ENCODE measurements around the gene TTC28. TPM values are rescaled to one million over a fixed set of nuclear protein-coding genes. Genes with fewer than 3 reads are reported as not detected.

The TTC28 gene
- total RNA-seq, 1 donor from 2014 or later = 7.9 TPM

DNA sequence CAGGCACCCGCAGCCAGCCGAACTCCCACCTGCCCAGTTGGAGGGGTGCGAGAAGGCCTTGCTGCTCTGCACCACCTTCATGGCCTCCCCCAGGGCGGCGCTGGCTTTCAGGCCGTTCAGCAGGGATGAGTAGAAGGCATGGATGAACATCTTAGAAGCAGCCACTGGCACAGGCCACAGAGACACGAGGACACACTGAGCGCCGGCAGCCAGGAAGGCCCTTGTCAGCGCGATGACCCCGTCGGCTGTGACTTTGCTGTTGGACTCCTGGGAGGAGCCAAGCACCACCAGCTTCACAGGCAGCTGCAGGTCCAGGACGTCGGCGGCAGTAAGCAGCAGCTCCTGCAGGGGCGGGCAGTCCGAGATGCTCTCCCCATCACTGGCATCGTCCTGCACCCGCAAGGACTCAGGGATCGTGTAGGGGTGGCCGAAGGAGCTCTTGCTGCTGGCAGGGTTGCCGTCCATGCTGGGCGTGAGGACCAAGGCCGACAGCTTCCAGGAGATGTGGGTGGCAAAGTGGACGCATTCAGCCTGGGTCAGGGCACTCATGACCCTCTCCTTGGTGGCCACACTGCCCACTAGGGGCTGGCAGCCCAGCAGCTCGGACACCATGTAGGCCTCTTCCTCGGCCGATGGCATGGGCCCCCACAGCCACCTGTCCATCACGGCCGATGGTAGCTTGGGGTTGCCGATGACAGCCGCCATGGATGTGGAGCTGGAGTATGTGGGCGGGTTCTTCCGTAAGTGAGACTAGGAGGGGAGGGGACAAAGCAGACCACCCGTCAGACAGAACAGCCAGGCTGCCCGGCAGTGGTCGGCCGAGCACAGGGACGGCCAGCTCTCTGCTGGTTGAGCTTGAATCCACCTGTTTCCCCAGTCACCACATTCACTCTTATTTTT, 680.9 kb downstream of the TTC28 start:
- TF ChIP-seq, protein P1, sequence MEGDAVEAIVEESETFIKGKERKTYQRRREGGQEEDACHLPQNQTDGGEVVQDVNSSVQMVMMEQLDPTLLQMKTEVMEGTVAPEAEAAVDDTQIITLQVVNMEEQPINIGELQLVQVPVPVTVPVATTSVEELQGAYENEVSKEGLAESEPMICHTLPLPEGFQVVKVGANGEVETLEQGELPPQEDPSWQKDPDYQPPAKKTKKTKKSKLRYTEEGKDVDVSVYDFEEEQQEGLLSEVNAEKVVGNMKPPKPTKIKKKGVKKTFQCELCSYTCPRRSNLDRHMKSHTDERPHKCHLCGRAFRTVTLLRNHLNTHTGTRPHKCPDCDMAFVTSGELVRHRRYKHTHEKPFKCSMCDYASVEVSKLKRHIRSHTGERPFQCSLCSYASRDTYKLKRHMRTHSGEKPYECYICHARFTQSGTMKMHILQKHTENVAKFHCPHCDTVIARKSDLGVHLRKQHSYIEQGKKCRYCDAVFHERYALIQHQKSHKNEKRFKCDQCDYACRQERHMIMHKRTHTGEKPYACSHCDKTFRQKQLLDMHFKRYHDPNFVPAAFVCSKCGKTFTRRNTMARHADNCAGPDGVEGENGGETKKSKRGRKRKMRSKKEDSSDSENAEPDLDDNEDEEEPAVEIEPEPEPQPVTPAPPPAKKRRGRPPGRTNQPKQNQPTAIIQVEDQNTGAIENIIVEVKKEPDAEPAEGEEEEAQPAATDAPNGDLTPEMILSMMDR (IDR thresholded peaks at IDR 0.05) = no peak
- Mint-ChIP-seq H3K9me3 (no peaks in the 10 kb centered on the region), H3K4me3 (no peak overlapping the region), H3K27me3 (no peaks in the 10 kb centered on the region), H3K4me1 (no peaks in the 10 kb centered on the region), H3K27ac (no peak overlapping the region), H3K36me3 (ENCODE audit: low read depth) (no peaks in the 10 kb centered on the region)
- ChIA-PET CTCF (no interaction called here), POLR2A (no interaction called here)
- DNase-seq = no peak
- ATAC-seq (ENCODE audit: low read depth) = no peak
- intact Hi-C loops (cut with micrococcal nuclease) = no loop called here

DNA sequence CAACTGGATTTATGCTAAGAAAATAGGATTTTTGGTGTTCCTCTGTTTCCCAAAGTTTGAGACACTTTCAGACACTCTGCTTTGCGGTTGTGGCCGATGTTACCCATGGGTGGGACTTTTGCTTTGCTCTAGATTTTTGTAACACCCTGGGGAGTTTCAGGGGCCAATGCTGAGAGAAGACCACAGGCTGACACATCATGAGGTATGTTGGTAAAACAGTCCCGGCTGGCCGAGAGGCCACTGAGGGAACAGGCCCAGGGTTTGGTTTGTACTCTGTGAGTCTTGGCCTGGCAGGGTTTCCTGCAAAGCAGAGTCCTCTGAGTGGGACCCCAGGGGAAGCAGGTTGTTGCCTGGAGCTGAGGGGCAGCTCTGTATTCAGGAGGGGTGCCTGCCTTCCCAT, 682.1 kb downstream of the TTC28 start:
- DNase-seq = no peak
- ChIA-PET POLR2A (no interaction called here), CTCF (no interaction called here)
- intact Hi-C loops (cut with micrococcal nuclease) = no loop called here
- no peak overlapping the region for H3K27ac Mint-ChIP-seq
- H3K9me3 Mint-ChIP-seq = no peaks in the 10 kb centered on the region
- no peaks in the 10 kb centered on the region for H3K36me3 Mint-ChIP-seq (ENCODE audit: low read depth)
- TF ChIP-seq, protein P1 (IDR thresholded peaks at IDR 0.05) = no peak
- H3K27me3 Mint-ChIP-seq = no peaks in the 10 kb centered on the region
- ATAC-seq (ENCODE audit: low read depth) = no peak
- H3K4me1 Mint-ChIP-seq = no peaks in the 10 kb centered on the region
- no peak overlapping the region for H3K4me3 Mint-ChIP-seq

DNA sequence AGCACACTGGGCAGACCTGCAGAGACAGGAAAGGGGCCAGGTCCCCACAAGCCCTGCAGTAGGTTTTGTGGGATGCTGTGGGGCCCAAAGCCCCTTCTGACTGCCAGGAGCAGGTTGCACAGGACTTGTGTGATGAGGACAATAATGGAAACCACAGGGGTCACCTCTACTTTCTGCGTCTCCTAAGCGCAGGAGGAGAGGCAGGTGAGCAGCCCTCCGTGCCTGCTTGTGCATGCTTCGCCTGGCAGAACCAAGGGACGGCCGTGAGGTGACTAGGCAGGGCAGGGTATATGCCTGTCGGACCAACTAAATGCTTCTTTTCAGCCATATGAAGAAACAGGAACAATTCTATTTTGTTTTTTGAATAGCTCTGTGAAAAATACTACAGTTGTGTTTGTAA, 682.7 kb downstream of the TTC28 start:
- Mint-ChIP-seq H3K4me1 (peaks cover under 1% of the 10 kb centered on the region), H3K4me3 (no peak overlapping the region), H3K27ac (no peak overlapping the region), H3K36me3 (ENCODE audit: low read depth) (no peaks in the 10 kb centered on the region), H3K9me3 (no peaks in the 10 kb centered on the region), H3K27me3 (no peaks in the 10 kb centered on the region)
- intact Hi-C loops (cut with micrococcal nuclease) = no loop called here
- no peak for ATAC-seq (ENCODE audit: low read depth)
- ChIA-PET POLR2A (no interaction called here), CTCF (no interaction called here)
- DNase-seq = no peak
- TF ChIP-seq, protein P1 (IDR thresholded peaks at IDR 0.05) = no peak

DNA sequence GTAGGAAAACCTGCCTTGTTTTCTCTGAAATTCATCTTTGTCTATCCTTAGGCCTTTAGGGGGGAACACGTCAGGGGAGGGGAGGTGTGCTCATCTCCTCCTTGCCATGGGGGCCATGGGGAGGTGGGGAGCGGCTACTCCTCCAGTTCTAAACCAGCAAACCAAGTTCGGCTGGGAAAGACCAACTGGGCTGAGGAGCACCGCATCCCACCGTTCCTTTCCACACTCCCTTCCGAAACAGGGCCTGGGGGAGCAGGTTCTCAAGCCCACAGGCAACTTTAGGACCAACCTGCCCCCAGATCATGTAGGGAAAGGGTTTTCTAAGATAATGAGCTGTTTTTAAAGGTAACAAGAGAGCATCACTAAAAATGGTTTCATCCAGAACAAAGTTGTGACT, 683.1 kb downstream of the TTC28 start:
- Mint-ChIP-seq H3K27me3 (no peaks in the 10 kb centered on the region), H3K9me3 (no peaks in the 10 kb centered on the region), H3K36me3 (ENCODE audit: low read depth) (no peaks in the 10 kb centered on the region), H3K4me1 (peaks cover 2% of the 10 kb centered on the region), H3K27ac (no peak overlapping the region), H3K4me3 (no peak overlapping the region)
- POLR2A ChIA-PET = no interaction called here
- DNase-seq = no peak
- intact Hi-C loops (cut with micrococcal nuclease) = no loop called here
- no peak for ATAC-seq (ENCODE audit: low read depth)
- CTCF ChIA-PET = no interaction called here
- TF ChIP-seq, protein P1 (IDR thresholded peaks at IDR 0.05) = no peak

DNA sequence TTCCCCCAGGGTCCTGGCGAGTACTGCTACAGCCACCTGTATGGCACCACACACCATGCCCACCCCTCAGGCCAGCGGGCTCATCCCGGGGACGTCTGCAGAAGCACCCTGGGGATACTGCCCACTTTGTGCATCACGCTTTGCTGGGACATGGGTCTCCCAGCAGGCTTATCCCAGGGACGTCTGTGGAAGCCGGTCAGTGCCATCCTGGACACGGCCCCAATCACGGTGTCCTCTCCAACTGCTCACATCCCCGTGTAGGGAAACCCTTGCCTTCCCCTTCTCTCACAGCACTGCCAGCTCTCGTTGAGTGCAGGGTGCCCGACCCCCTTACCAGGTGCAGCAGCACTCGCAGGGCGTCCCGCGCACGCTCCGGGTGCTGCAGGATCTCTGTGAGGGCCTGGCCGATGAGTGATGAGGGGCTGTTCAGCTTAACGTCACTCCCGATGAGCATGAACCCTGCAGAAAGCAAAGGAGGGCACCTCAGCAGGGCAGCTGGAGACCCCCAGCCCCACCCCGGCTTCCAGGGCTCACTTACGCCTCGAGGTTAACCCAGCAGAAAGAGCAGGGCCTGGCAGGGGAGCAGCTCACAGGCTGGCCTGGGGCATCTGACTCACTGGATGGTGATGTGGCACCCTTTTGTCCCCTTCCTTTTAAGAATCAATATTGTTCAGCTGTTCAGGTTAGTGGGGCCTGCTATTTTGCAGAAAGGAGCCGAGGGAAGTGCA, 683.7 kb downstream of the TTC28 start:
- H3K36me3 Mint-ChIP-seq (ENCODE audit: low read depth) = no peaks in the 10 kb centered on the region
- CTCF ChIA-PET = no interaction called here
- ATAC-seq (ENCODE audit: low read depth) = no peak
- no peak for DNase-seq
- H3K9me3 Mint-ChIP-seq = no peaks in the 10 kb centered on the region
- POLR2A ChIA-PET = no interaction called here
- H3K27ac Mint-ChIP-seq = no peak overlapping the region
- peaks cover 2% of the 10 kb centered on the region for H3K4me1 Mint-ChIP-seq
- TF ChIP-seq, protein P1 (IDR thresholded peaks at IDR 0.05) = no peak
- H3K4me3 Mint-ChIP-seq = no peak overlapping the region
- intact Hi-C loops (cut with micrococcal nuclease) = no loop called here
- no peaks in the 10 kb centered on the region for H3K27me3 Mint-ChIP-seq
